ENCODE data around the gene ZNF606.

DNA sequence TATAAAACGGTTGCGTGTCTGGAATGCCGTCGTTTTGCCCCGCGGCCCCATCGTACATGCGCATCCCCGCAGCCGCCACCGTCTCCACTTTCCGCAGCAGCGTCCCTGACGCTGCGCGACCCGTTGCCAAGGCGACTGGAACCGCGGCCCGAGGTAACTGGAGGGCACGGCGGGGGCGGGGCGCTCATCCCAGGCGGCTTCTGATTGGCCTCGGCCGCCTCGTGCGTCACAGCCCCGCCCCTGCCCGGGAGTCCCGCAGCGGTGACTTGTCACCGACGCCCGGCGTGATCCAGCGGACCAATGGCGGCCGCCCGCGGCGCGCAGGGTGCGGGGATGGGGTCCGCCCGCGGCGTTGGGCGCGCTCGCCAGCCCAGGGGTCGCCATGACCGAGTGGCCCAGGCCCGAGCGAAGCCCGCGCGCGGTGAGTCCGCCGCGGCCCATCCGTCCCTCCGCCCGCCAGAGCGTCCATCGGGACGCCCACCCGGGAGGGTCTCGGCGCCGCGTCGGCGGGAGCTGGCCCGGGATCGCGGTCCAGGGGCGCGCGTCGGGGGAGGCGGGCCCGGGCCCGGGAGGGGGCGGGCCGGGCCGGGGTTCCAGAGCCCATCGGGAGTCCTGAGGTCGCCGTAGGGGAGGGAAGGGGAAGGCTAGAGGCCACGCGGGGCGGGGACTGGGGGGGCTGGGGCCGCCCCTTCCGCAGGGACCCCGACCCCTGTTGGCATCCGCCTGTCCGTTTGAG, 31.3 kb upstream of the ZNF606 start, which contains the start of gene ZSCAN1:
- TF ChIP-seq POLR2A (IDR thresholded peaks at IDR 0.05): no peak
- TF ChIP-seq, protein P1, sequence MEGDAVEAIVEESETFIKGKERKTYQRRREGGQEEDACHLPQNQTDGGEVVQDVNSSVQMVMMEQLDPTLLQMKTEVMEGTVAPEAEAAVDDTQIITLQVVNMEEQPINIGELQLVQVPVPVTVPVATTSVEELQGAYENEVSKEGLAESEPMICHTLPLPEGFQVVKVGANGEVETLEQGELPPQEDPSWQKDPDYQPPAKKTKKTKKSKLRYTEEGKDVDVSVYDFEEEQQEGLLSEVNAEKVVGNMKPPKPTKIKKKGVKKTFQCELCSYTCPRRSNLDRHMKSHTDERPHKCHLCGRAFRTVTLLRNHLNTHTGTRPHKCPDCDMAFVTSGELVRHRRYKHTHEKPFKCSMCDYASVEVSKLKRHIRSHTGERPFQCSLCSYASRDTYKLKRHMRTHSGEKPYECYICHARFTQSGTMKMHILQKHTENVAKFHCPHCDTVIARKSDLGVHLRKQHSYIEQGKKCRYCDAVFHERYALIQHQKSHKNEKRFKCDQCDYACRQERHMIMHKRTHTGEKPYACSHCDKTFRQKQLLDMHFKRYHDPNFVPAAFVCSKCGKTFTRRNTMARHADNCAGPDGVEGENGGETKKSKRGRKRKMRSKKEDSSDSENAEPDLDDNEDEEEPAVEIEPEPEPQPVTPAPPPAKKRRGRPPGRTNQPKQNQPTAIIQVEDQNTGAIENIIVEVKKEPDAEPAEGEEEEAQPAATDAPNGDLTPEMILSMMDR (IDR thresholded peaks at IDR 0.05): no peak

Measured in right lobe of liver (tissue), 4 donors.